Tibial nerve (tissue), 4 donors: ENCODE measurements around the gene VSTM2B.

Experiments
- EP300 ChIP-seq, 2 donors: sonication (generic); formaldehyde crosslinking; IDR thresholded peaks; one replicate each; pipeline ENCODE4 v1.6.1; 2017; ENCODE audit warnings: antibody characterized with exemption in 2 of 2, mild to moderate bottlenecking in 1 of 2
- TF ChIP-seq, protein P1 (sequence below), 5 experiments: fragments of 200-600 bp in 3 of 5; fragments of 450-650 bp in 2 of 5; sonication (generic) in 3 of 5; IDR thresholded peaks; one replicate each; pipeline ENCODE4 v1.5.1; 2016 to 2019; ENCODE audit warnings: antibody characterized with exemption in 5 of 5, mild to moderate bottlenecking in 3 of 5, moderate library complexity in 2 of 5

DNA sequence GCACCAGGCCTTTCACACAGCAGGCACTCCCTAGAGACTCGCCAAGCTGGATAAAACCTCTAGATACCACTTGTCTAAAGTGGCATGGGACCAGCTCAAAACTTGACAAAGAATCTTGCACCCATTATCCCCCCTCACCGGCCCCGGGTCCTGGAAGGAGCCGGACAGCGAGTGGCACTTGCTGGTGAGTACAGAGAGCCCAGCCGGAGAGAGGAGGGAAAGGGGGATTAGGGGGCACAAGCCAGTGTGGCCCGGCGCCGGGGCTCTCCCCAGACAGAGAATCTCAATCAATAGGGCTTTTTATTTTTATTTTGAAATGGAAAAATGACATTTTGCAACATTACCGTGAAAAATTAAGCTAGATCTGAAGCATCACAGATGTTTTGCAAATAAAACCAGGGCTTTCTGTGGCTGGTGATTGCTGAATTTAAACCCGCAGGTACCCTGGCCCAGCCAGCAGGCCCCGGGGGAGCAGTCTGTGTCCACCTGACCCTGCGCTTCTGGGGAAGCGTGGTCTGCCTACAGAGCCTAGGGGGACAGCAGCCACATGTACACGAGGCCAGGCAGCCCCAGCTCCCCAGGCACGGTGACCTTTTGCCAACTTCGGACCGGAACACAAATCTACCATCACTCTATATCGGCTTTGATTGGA, 10.0 kb upstream of the VSTM2B start:
- no peak for TF ChIP-seq EP300 (IDR thresholded peaks at IDR 0.05)
- TF ChIP-seq, protein P1, sequence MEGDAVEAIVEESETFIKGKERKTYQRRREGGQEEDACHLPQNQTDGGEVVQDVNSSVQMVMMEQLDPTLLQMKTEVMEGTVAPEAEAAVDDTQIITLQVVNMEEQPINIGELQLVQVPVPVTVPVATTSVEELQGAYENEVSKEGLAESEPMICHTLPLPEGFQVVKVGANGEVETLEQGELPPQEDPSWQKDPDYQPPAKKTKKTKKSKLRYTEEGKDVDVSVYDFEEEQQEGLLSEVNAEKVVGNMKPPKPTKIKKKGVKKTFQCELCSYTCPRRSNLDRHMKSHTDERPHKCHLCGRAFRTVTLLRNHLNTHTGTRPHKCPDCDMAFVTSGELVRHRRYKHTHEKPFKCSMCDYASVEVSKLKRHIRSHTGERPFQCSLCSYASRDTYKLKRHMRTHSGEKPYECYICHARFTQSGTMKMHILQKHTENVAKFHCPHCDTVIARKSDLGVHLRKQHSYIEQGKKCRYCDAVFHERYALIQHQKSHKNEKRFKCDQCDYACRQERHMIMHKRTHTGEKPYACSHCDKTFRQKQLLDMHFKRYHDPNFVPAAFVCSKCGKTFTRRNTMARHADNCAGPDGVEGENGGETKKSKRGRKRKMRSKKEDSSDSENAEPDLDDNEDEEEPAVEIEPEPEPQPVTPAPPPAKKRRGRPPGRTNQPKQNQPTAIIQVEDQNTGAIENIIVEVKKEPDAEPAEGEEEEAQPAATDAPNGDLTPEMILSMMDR (IDR thresholded peaks at IDR 0.05), result no peak
